Colon (tissue), 2 donors: ENCODE data around the gene MYBPC3.

Experiments
- FAIRE-seq: peaks from 2 replicates; lab custom pipeline; 2012; peaks lifted over from hg19 to GRCh38; lab: Jason Lieb, UNC
- donor health status: control.
- donor health status: control.

Gene MYBPC3

DNA sequence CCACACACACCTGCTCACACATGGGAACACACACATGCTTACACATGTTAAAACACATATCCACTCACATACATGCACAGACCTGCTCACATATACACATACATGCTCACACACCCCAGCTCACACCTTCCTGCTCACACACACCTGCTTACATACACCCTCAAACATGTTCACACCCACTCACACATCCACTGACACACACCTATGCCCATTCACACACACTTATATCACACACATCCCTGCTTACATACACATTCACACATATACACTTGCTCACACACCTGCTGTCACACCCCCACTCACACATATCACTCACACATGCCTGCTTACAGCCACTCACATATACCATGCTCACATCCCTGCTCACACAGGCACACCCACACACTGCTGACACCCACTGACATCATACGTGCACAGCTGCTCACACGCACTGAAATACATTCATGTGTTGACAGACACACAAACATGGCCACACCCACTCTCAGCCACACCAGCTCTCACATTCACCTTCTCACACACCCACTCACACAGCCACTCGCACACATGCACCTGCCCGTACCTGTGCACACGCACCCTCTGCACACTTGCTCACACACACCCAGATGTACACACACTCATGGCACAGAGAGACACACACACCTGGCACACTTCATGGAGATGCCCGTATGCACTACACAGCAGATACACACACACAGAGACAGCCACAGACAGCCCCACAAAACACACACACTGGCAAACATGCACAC is 5.7 kb upstream of the MYBPC3 start:
- no peak for FAIRE-seq

DNA sequence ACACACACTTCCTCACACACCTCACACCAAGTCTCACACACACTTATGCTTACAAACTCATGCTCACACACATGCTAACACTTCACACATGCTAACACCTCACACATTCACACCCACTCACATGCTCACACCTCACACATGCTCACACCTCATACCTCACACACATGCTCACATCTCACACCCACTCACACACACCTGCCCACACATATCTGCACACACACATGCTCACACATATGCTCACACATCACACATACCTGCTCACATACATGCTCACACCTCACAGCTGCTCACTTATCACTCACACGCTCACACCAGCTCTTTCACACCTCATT is 4.5 kb upstream of the MYBPC3 start:
- no peak for FAIRE-seq

DNA sequence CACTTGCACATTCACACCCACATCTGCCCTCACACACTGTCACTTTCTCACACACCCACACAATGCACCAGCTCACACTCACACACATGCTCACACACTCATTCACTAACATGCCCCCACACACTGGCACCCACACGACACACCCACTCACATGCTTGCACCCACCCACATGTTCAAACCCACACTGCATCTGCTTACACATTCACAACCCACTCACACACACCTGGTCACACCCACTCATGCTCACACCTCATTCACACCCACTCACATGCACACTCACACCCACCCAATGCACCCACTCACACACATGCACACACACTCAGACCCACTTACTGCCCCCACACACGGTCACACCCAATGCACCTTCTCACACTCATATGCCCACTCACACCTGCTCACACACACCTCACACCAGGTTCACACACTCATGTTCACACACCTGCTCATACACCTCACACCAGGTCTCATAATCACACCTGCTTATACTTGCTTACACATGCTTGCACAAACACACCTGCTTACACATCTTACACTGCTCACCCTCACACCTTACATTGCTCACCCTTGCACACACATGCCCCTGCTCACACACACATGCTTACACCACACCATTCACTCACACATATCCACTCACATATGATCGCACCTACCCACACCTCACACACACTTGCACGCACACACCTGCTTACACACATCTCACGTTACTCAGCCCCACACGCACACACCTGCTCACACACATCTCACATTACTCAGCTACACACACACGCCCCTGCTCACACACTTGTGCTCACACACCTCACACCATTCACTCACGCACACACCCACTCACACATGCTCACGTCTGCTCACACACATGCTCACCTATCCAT is 3.9 kb upstream of the MYBPC3 start:
- FAIRE-seq, result no peak

DNA sequence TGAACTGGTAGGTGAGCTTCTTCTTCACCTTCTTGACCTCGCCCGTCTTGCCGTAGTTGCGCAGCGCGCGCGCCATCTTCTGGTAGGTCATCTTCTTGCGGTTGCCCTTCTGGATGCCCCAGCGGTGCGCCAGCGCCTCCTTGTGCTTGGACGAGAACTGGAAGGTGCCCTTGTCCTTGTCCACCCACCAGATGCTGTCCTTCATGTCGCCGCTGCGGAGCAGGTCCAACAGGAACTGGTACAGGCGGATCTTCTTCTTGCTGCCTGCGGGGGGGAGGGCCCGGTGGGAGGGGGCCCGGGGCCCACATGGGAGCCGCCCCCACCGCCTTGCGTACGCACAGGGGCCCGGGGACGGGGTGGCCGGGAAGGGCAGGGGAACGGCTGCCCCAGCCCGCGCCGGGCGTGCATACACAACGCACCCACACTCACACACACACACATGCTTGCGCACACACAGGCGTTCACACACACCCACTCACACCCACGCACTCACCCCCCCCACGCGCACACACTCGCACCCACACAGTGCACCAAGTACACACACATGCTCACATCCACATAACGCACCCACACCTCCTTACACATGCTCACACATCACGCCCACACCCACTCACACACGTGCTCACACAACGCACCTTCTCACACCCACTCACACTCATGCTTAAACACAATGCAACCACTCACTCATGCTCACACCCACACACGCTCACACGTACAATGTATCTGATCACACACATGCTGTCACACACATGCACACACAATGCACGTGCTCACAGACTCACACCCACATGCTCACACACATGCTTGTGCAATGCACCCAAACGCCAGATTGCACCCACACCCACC is 3.0 kb upstream of the MYBPC3 start:
- FAIRE-seq, result no peak

DNA sequence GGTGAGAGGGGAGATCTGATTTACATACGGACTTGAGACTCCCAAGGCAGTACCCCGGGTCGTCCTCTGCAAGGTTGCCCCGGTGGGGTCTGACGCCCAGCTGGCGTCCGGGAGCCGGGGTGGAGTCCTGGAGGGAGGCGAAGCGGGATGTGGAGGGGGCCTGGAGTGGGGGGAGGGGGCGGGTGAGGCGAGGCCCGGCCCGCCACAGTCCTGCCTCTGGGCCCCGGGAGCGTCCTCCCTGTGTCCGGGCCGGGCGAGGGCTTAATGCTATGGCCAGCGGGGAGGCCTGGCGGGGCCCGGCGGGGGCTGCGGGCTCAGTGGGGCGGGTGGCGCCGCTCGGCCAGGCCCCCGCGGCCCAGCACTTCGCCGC is 2.4 kb upstream of the MYBPC3 start:
- FAIRE-seq, result no peak

DNA sequence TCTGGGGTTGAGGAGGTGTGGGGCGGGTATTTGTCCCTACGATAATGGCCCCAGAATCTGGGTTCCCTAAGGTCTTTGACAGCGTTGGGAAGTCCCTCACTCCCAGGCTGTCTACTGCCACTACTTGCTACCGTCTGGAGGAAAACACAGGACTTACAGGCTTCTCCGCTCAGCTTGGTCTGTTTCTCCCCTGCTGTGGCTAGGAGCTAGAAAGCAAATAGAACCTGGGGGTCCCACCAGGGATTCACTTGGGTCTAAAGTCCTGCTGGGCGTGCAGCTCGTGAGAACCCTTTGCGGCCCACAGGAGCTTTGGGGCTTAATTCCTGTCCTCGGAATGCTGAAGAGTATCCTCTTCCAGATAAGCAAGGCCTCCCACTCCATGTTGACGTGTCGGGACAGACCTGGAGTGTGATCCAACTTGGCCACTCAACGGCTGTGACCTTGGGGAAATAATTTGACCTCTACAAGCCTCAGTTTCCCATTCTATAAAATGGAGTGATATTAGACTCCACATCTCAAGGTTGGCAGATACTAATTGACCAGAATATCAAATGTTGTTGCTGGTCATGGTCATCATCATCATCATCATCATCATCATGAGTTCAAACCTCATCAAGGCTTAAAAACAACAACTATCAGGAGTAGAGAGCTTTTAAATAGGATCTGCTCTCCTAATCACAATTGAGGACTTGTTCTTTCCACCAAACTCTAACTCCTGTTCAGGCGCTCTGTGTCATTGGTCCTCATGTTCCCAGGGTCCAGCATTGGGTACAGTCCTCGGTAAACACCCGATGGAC is 1.7 kb upstream of the MYBPC3 start:
- FAIRE-seq, result no peak

DNA sequence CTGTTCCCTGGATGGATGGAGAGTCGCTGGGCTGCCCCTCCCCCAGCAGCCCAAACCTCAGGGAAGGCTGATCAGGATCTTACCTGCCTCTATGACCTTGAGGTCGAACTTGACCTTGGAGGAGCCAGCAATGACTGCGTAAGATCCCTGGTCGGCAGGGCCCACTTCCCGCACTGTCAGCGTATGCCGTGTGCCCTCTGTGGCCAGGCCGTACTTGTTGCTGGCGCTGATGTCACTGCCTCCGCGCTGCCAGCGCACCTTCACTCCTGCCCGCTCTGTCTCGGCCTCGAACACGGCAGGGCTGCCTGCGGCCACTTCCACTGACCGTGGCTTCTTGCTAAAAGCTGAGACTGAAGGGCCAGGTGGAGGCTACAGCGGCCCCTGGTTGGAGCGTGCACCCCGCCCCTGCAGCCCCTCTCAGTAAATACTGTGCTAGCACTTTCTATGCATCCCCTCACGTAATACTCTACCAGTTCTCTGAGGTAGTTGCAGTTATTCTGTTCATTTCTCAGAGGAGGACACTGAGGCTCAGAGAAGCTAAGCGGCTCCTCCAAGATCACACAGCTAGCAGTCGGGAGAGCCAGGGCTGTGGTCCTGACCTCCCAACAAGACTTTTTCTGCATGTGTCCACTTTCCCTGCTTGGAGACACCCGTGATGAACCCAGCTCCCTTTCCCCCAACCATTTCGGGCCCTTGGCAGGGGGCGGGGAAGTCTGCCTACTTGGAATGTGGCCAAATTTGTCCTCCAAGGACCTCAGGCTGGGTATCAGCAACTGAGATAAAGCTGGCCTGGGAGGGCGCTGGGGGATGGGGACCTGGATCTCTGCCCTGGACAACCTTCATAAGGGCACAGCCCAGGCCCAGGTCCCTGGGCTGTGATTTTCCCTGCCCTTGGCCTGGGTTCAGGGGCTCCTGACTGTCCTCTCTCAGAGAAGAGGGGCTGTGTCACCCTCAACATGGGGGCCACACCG is 1.1 kb downstream of the MYBPC3 start:
- no peak for FAIRE-seq

DNA sequence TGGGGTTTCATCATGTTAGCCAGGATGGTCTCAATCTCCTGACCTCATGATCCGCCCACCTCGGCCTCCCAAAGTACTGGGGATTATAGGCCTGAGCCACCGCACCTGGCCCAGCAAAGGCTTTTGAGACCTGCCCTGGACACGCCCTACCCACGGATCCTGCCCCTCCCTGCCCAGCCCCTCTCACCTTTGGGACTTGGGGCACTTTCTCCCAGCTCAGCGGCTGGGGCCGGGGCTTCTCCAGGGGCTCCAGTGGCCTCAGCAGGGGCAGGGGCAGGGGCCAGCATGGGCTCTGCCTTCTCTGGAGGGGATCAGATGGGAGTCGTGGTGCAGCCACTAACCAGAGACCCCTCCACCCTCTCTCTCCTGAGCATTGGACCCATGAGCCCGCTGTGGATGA is 2.2 kb downstream of the MYBPC3 start:
- FAIRE-seq, result no peak

DNA sequence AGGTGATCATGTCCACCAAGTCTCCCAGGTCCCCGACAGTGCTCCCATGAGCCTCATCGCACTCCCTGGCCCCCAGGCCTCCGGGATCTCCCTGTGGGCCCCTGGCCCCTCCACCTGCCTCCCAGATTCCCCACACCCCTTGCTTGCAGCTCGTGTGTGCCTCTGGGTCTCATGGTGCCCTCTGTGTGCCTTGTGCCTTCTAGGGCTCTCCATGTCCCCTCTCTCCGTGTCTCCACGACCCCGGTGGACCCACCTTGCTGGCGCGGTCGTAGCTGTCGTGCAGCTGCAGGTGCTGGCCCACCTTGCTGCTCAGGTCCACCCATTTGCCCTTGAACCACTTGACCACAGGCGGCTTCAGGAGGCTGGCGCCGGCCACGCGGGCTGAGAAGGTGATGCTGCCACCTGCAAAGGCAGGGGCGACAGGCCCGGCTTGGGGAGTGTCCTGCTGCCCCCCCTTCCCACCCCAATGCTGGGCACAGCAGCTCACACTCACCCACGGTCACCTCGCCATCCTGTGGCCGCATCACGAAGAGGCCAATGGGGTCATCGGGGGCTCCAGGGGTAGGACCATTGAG is 2.9 kb downstream of the MYBPC3 start:
- FAIRE-seq, result no peak

DNA sequence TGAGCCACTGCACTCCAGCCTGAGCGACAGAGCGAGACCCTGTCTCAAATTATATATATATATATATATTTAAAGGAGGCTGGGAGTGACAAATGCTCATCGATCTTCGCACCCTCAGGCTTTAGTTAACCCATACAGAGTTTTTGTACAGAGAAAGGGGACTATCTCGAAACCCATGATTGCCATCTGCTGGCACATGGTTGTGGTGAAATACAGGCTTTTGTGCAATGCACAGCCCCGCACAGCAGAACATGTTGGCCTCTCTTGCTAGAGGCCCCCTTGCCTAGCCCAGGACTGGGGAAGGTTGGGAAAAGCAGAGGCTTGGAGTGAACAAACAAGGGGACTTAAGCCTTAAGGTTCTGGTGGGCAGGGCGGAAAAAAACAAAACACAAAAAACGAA is 3.6 kb downstream of the MYBPC3 start:
- no peak for FAIRE-seq

DNA sequence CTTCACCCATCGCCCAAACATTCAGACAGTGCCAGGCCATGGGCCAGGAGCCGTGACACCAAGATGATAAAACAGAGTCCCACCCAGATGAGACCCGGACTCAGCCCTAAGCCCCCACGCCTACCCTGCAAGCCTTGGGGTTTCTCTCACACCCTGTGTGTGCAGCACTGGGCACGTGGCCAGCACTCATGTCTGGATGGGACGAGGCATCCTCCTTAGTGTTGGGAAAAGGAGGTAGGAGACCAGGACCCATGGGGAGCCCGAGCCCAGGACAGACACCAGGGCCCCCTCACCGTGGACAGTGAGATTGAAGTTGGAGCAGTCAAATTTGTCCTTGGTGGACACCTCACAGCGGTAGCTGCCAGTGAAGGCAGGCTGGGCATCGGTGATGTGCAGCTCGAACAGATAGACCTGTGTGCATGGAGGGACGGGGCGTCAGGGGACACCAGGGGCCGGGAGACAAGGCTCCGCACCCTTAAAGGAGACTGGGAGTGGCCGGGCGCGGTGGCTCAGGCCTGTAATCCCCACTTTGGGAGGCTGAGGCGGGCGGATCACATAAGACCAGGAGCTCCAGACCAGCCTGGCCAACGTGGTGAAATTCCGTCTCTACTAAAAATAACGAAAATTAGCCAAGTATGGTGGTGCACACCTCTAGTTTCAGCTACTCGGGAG is 4.2 kb downstream of the MYBPC3 start:
- FAIRE-seq, result no peak

DNA sequence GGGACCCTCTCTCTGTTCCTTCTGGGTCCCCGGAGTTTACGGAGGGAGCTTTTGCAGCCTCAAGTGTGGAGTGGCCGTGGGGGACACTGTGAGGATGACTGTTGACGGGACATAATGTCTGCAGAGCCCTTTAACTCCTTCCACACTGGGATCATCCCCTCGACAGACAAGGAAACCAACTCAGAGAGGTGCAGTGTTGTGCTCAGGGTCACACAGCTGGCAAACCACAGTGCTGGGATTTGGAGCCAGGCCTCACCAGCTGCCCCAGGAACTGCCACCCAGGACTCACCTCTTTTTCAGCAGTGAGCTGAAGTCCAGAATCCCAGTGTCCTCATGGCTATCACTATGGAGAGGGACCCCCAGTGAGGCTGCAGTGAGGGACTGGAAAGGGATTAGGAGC is 5.4 kb downstream of the MYBPC3 start:
- FAIRE-seq, result no peak

DNA sequence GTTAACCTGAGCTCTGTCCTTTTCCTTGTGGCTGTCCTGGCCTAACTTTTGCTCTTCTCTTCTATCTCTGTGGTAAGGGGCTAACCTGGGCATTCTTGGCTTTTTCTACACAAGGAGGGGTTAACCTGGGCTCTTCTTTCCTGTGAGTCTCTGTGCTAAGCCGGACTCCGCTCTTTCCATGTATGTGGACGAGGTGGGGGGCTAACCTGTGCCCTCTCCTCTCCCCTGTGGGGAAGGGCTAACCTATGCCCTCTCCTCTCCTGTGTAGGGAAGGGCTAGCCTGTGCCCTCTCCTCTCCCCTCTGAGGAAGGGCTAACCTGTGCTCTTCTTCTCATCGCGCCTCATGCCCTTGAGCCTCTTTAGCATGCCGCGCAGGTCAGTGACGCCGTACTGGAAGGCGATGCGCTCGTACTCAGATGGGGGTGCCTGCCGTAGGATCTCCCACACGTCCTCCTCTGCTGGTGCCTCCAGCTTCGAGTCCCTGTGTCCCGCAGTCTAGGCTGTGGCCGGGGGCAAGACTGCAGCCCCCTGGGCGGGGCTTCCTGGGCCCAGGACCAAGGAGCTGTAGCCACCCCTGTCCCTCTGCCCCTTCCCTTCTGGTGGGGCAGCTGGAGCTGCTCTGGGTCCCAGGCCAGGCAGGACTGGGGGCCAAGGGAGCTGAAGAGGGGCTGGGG is 6.5 kb downstream of the MYBPC3 start:
- no peak for FAIRE-seq

DNA sequence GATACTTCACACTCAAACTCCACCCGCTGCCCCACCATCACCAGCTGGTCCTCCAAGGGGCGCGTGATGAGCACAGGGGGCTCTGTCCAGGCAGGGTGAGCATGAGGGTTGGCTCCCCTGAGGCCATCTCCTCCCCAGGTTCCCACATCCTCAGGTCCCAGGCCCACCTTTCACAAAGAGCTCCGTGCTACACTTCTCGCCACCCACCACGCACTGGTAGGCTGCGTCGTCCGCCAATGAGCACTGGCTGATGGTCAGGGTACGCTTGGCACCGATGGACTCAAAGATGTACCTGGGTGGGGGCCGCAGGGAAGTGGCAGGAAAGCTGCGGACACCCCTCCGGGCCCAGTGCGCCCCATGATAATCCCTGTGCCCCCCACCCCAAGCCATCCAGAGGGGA is 9.6 kb downstream of the MYBPC3 start:
- FAIRE-seq, result no peak

DNA sequence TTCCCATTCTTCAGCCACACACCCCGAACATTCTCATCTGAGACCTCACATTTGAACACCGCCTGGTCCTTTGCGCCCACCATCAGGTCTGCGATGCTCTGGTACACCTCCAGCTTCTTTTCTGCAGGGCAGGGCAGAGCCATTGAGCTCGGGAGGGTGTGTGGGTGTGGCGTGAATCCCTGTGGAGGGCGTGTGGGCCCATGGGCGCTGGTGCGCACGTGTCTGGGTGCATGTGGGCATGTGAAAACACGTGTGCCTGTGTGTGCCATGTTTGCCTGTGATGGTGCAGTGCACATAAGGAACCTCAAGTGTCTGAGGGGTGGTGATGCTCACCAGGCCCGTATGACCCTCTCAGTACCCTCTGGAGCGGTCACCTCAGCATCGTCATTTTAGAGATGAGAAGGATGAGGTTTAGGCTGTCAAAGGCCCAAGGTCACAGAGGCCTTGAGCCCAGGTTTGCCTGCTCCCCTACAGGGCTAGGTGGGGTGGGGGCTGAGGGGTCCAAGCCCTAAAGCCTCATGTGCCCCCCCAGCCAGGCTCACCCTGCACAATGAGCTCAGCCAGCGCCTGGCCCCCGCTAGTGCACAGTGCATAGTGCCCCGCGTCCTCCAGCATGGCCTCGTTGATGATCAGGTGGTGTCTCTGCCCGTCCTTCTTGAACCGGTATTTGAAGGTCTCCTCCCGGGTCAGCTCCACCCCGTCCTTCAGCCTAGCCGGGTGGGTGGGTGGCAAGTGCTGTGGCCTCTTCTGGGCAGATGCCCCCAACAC is 10.3 kb downstream of the MYBPC3 start:
- FAIRE-seq, result no peak

DNA sequence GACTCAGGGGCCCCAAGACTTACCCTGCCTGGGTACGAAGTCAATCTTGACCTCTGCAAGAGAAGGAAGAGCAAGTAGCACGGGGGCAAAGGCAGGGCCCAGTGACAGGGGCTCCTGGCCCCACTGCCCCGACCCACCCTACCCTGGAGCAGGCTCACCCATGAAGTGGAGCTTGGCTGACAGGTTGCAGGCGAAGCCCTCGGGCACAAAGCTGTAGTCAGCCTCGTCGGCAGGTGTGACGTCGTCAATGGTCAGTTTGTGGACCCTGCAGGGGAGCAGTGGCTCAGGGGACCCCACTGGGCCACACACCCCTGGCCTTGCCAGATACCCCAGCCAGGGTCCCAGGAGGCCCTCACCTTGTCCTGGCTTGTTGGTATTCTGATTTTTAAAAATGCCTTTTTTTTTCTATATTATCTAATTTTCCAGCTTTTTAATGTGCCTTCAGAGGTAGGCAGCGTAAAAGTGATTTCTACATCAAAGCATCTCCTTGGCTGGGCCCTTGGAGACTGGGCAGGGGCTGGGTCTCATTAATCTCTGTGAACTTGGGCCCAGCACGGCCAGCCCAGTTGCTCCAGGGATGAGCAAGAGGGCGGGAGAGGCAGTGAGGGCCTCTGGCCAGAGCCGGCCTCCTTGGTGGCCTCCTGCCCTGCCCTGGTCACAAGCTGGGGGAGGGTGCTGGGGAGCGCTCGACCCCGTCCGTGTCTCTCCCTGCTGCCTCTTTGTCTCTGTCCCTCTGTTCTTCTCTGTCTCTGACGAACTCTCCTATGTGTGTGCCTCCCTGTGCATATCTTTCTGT is 11.3 kb downstream of the MYBPC3 start:
- no peak for FAIRE-seq

DNA sequence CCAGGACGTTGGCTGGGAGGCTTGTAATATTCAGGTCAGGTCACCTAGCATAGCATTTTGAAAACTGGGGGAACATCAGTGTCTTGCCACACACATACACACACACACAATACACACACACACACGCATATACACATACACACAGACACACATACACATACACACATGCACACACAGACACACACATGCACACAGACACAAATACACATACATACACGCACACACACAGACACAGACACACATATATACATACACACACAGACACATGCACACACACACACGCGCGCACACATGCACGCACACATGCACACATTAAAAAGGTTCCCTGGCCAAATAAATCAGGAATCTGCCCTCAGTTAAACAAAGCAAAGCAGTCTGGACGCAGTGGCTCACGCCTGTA is 12.5 kb downstream of the MYBPC3 start:
- FAIRE-seq, result no peak
